Activated T-cell treated with anti-CD3 and anti-CD28 coated beads for 48 hours (primary cell): ENCODE measurements around the gene EZH2.

ENCODE experiments used
- DNase-seq: peaks from one replicate; pipeline ENCODE4 v3.0.0-alpha.2; 2020; ENCODE audit warnings: low read depth

The EZH2 gene

GRCh38 chr7:148898845-148899484 lies 14.9 kb upstream of the EZH2 start:
- DNase-seq, result no peak

- no peak for DNase-seq
Measured at GRCh38 chr7:148894591-148894990, 10.5 kb upstream of the EZH2 start.

DNA sequence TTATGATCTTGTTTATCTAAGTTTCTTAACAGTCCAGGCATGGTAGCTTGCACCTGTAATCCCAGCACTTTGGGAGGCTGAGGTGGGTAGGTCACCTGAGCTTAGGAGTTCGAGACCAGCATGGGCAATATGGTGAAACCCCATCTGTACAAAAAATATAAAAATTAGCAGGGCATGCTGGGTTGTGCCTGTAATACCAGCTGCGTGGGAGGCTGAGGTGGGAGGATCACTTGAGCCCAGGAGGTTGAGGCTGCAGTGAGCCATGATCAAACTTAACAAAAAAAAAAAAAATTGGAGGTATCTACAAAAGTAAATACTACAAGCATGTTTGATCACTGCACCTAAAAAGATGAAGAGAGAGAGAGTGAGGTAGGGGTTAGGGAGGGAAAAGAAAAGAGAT lies 9.0 kb upstream of the EZH2 start:
- DNase-seq, result no peak

GRCh38 chr7:148888300-148888699 lies 4.2 kb upstream of the EZH2 start:
- no peak for DNase-seq

GRCh38 chr7:148886844-148887243 lies 2.8 kb upstream of the EZH2 start:
- DNase-seq, result no peak

DNA sequence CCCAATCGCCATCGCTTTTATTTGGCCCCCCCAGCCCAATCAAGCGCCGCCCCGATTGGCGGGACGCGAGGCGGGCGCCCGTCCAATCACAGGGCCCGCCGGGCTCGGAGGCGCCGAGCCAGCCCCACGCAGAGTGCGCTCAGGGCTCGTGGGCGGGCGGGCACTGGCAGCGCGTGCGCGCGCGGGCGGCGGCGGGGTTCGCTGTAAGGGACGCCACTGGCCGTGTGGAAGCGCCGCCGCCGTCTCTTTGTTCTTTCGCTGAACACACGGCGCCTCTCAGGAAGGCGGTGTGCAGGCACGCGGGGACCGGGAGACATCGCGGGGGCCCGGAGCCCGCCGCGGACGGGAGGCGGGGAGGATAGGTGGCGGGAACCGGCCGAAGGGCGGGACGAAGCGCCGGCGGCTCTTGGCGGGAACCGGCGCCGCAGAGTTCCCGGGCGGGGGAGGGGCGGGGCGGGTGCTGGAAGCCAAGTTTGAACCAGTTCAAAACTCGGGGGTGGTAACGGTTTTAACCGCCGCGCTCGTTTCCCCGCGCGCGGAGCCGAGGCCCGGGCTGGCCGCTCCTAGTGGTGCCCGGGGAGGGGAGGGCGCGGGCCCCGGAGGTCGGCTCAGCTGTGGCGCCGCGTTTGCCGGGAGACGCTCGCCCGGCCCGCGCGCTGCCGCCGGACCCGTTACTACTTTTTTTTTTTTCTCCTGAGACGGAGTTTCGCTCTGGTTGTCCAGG lies 370 bp upstream of the EZH2 start:
- DNase-seq, result peak; percentile 96

GRCh38 chr7:148883266-148884048 lies 634 bp downstream of the EZH2 start:
- DNase-seq, result peak; percentile 40

- no peak for DNase-seq
Measured at GRCh38 chr7:148882841-148883265, 1.2 kb downstream of the EZH2 start.

- DNase-seq, result no peak
Measured at GRCh38 chr7:148882192-148882591, 1.9 kb downstream of the EZH2 start.

- DNase-seq, result no peak
Measured at GRCh38 chr7:148878317-148878716, 5.8 kb downstream of the EZH2 start.

DNA sequence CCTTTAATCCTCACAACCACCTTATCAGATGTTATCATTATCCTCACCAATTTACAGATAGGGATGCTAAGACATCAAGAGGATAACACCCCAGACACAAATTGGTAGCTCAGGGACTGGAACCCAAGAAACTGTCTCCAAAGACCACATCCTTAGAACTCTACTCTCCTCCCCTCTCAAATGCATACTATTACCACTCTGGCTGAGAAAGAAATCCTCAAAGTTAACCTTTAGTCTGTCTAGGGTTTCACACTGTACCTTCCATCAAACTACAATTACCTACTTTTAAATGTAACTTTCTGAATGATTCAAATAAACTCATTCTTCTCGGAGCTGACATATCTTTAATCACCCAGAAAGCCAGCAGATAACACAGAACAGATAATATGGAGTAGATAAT lies 6.6 kb downstream of the EZH2 start:
- DNase-seq, result no peak

- no peak for DNase-seq
Measured at GRCh38 chr7:148872188-148872587, 11.9 kb downstream of the EZH2 start.

DNA sequence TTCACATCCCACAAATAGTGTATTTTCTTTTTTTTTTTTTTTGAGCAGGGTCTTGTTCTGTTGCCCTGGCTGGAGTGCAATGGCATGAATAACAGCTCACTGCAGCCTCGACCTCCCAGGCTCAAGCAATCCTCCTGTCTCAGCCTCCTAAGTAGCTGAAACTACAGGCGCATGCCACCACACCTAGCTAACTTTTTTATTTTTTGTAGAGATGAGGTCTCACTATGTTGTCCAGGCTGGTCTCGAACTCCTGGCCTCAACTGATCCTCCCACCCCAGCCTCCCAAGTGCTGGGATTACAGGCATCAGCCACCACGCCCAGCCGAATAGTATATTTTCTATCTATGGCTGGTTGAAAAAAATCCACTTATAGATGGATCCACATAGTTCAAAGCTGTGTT lies 12.5 kb downstream of the EZH2 start:
- no peak for DNase-seq

GRCh38 chr7:148871030-148871429 lies 13.1 kb downstream of the EZH2 start:
- DNase-seq, result no peak

DNA sequence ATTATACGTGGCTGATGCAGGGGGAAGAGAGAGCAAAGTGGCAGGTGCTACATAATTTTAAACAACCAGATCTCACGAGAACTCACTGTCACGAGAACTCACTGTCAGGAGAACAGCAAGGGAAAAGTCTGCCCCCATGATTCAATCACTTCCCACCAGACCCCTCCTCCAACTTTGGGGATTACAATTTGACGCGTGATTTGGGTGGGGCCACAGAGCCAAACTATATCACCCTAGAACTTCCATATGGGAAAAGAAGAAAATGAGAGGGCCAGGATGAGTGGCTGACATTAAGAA lies 15.8 kb downstream of the EZH2 start:
- DNase-seq, result no peak

- no peak for DNase-seq
Measured at GRCh38 chr7:148867596-148868377, 16.3 kb downstream of the EZH2 start.

DNA sequence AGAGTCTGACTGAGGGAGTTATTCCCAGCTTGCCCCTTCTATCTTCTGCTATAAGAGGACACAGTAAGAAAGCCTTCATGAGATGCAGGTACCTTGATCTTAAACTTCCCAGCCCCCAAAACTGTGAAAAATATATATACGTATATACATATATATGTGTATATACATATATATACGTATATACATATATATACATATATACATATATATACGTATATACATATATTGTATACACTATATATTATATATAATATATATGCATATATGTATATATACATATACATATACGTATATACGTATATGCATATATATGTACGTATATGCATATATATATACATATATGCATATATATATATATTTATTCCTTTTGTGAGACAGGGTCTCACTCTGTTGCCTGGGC lies 17.7 kb downstream of the EZH2 start:
- no peak for DNase-seq

DNA sequence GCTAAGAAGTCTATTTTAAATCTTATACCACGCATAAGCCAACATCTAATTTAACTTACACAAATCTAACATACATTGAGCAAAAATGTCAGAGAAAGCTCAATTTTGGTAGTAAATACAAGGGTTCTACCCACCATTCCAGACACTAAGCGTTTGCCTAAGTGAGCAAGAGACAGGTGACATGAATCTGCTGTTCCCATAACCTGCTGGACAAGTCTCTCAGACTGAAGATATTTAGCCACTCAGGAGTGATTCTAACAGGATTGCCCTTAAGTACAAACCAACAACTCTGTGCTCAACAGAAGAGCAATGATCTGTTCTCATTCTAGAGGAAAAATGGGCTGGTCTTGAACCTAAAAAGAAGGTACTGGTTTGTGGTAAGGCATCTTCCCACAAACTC lies 18.8 kb downstream of the EZH2 start:
- no peak for DNase-seq

GRCh38 chr7:148863324-148863723 lies 20.8 kb downstream of the EZH2 start:
- DNase-seq, result no peak

DNA sequence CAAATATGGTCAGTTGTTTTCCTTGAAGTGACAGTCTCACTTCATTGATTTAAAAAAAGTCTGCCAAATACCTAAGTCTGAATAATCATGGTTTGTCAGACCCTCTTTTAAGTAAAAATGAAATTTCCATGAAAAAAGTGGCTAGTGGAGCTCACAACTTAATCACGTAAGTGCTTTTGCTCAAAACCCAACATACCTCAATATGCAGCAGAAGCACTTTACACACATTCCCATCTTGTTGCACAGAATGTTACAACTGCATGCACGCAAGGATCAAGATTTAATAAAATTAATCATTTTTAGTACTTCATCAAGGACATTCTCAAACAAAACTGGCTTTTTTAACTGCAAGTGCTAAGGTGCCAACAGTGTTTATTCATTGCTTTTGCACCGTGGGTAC lies 21.6 kb downstream of the EZH2 start:
- DNase-seq, result no peak

DNA sequence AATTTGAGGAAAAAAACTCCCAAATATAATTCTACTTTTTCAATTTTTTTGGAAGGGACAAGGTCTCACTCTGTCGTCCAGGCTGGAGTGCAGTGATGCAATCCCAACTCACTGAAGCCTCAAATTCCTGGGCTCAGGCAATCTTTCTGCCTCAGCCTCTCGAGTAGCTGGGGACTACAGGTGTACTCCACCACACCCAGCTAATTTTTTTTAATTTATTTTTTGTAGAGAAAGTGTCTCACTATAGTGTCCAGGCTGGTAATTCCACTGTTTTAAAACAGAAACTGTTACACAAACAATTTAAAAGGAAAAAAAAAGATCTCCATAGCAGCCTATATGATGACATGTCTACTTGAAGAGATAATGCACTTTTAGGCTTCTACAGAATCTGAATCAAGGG lies 25.6 kb downstream of the EZH2 start:
- no peak for DNase-seq

DNA sequence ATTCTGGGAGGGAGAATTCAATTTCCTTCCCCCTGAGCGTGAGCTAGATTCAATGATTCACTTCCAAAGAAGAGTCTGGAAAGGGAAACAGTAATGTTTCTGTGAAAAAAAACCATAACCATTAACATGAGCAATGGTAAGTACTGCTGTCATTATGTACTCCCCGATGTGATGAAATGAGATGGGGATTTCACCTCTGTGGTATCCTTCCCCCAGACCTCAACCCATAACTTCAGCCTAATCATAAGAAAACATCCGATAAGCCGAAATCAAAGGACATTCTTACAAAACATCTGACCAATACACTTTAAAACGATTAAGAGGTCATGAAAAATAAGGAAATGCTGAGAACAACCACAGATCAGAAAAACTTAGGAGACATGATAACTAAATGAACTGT lies 27.2 kb downstream of the EZH2 start:
- DNase-seq, result no peak

DNA sequence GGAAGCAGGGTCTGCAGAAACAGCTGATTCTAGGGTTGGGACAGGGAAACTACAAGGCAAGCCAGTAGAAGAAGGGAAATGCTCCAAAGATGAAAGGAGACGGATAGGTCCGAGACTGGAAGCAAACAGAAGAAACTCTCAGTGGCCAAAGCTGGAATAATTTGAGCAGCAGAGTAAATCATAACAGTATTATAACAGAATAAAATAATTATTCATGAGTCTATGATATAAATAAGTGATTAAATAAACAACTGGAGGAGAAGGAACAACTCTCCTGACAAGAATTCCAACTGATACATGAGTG lies 27.6 kb downstream of the EZH2 start:
- DNase-seq, result no peak
